Stimulated activated naive CD8-positive, alpha-beta T cell treated with anti-CD3 and anti-CD28 coated beads, Interleukin-15, Interleukin-2, amounts not matched to agents 100 U/mL and 50 U/mL, for 24 hours (primary cell): ENCODE data around the gene DOC2A.

ENCODE experiments used
- ATAC-seq: fragments of 150-1000 bp; cut with Tn5 transposase; one replicate; pipeline ENCODE4 v1.10.0; 2021
- DNase-seq: peaks from one replicate; pipeline ENCODE4 v3.0.0; 2021

The DOC2A gene

GRCh38 chr16:30005341-30006094 lies 5.3 kb downstream of the DOC2A start:
- ATAC-seq (peak; percentile 45), DNase-seq (no peak)

- ATAC-seq: no peak
- DNase-seq: no peak
These were observed 6.0 kb downstream of the DOC2A start for GRCh38 chr16:30004811-30005242.

- ATAC-seq: no peak
- no peak for DNase-seq
These were observed 6.4 kb downstream of the DOC2A start for GRCh38 chr16:30004424-30004776.

GRCh38 chr16:30003670-30004423 lies 7.0 kb downstream of the DOC2A start:
- ATAC-seq (no peak), DNase-seq (no peak)

DNA sequence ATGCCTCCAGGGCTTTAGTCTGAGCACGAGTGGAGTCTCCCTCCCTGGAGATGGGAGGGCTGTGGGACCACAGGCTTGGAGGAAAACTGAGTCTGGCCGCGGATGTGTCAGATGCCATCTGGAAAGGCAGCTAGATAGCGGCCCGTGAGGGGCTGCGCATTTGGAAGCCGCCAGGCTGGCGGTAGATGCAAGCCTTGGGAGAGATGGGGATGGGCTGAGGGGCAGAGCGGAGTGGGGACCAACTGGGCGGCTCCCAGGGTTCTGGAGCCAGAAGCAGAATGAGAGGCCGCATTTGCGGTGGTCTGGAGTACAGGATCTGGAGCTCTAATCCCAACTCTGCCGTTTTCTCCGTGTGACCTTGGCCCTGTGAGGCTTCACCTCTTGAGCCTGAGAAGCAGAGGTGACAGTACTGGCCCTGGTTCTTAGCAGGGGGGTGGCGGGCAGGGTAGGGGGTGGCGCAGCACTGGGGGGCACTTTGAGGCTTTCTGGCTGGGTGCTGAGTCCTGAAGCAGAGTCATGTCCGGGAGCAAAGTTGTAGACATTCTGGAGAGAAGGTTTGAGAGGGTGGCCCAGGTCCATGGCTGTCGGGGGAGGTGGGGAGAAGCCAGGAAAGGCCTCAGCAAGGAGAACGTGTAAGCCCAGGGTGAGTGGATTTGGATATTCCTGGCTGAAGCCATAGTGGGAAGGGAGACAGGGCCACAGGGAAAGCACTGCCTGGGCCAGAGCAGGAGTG lies 8.0 kb downstream of the DOC2A start:
- ATAC-seq (no peak), DNase-seq (no peak)

- ATAC-seq (no peak), DNase-seq (no peak)
These were observed 9.8 kb downstream of the DOC2A start for GRCh38 chr16:30000735-30001631.

GRCh38 chr16:29999605-30000004 lies 11.2 kb downstream of the DOC2A start:
- no peak for ATAC-seq
- DNase-seq: no peak

DNA sequence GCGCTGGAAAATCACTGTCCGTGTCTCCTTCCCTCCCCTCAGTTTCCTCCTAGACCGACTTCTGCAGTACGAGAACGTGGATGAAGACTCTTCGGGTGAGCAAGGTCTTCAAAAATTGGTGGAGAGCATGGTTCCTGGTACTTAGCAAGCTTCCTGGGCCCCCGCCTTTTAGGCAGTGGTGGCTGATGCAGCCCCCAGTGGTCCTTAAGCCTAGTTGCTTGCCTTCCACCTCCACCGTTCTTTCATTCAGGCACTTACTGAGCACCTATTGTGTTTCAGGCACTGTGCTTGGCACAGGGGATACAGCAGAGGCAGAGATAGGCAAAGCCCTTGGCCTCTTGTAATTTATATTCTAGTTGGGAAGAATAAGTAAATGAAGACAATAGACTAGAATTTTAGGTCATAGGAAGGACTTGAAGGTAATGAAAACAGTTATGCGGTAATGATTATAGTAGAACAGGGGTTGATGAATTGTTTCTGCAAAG lies 14.0 kb downstream of the DOC2A start:
- ATAC-seq (no peak), DNase-seq (no peak)

DNA sequence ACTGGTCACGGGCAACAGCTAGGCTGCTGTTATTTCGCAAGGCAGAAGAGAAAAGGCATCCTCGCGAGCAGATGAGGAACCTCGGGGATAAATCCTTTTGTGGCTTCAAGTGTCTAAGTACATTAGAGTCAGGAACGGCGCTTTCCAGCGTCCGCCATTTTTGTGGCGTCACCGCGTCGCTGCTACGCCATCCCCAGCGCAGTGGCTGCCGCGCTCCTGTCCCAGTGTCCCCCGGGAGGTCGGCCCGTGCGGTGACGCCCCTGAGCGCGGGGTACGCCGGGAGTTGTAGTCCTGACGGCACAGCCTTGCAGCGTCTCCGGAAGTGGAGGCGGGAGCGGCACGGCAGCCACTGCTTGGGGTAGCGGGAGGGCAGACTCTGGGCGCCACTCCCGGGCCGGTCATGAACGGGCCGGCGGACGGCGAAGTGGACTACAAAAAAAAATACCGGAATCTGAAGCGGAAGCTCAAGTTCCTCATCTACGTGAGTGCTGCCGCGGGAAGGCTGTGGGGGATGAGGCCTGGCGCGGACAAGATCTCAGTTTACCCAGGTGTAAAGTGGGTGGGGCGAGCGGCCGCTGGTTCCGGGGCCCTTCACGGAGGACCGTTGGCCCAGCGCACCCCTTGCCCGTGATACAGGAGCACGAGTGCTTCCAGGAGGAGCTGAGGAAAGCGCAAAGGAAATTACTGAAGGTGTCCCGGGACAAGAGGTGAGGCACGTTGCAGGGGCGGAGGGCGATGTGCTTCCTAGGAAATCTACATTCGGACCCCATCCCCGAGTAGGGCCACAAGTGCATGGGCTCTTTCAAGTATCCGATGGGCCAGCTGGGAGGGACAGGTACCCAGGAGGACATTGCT lies 14.7 kb downstream of the DOC2A start, which contains the start of gene INO80E:
Gene INO80E (plus strand): TSS at position 331 of the 855 bp plus-strand sequence. CDS start 70 bp downstream, at position 401.
- peak; percentile 99 for ATAC-seq
- peak; percentile 100 for DNase-seq

DNA sequence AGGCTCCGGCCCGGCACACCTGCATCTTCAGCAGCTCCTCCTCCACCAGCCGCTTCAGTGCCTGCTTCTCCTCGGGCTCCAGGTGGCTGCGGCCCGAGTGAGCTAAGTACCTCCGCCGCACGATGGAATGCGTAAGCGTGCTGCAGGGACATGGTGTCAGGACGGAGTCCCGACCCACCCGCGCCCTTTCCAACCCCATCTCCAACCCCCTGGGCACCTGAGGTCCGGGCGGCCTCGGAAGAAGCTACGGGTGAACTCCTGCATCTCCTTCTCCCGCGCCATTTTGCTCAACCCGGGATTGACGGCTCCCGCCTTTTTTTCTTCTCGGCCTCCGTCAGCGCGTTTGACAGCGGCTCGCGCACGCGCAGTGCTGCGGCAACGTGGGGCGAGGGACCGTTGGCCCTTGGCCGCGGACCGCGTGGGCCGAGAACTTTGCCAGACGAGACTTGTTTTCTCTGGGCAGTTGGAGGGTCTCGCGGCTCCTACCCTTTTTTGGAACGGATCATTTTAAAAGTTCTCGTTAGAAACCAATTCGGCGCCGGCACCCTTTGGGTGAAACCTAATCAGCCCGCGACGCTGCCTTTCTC lies 15.4 kb downstream of the DOC2A start, which contains the start of gene HIRIP3:
Gene HIRIP3 (minus strand): TSS at position 294 of the 587 bp plus-strand sequence. CDS start 12 bp downstream, at position 282.
- ATAC-seq (peak; percentile 47), DNase-seq (peak; percentile 92)

GRCh38 chr16:29994600-29995323 lies 16.1 kb downstream of the DOC2A start:
- peak; percentile 34 for ATAC-seq

GRCh38 chr16:29993903-29994599 lies 16.8 kb downstream of the DOC2A start:
- DNase-seq (no peak), ATAC-seq (no peak)

More at GRCh38 chr16:29994600-29995323, 16.1 kb downstream of the DOC2A start:
- DNase-seq: peak; percentile 81

DNA sequence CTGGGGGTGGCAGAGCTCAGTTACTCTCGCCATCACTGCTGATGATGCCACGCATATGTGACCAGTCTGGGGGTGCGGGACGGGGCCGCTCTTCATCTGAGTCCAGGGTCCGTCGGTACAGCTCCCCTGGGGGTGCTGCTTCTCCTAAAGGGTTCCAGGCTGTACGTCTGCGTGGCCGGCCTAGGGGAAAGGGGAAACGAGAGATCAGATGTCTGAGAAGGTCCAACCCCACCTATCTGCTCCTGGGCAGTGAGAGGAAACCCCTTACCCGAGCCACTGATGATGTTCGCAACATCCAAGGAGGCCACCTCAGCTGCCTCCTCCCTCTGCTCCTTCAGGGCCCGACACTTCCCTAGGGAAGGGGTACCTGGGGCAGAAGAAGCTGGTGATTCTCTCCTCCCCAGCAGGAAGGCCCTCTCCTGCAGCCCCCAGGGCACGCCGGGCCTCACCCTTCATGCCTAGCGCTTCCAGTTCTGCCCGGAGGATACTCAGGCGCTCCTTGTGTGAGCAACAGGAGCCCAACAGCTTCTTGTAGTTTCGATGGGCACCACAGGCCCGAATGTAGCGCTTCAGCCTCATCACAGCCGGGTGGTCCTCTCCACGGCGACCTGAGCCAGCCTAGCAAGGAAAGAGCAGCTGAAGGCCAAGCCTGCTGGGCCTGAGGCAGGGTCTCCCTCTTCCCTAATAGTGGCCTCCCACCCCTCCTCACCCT lies 17.5 kb downstream of the DOC2A start:
- no peak for DNase-seq
- no peak for ATAC-seq

- ATAC-seq: no peak
- DNase-seq: no peak
These were observed 18.4 kb downstream of the DOC2A start for GRCh38 chr16:29992344-29992967.

- no peak for ATAC-seq
- DNase-seq: no peak
These were observed 19.3 kb downstream of the DOC2A start for GRCh38 chr16:29991571-29991904.

GRCh38 chr16:29990883-29991570 lies 19.8 kb downstream of the DOC2A start:
- DNase-seq: no peak
- no peak for ATAC-seq

DNA sequence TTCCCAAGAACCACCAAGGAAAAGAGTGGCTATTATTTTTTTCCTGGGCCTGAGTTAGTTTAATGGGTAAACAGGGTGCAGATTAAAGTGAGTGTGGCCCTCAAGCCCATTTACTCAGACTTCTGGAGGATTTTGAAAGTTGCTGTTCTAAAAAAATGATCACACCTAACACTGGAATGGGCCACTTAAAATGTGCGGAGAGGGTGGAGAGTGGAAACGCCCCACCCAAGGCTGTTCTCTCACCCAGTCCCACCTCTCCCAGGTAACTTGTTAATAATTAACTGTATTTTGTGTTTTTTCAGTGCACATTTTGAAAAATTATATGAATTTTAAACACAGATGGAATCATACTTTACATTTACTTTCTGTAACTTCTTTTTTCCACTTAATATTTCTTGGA lies 20.8 kb downstream of the DOC2A start:
- ATAC-seq (no peak), DNase-seq (no peak)
